ENCODE data around the gene PLK3. TPM values are rescaled to one million over a fixed set of nuclear protein-coding genes. Genes with fewer than 3 reads are reported as not detected.

PLK3 gene
- total RNA-seq, 1 donor = 33.7 TPM

GRCh38 chr1:44784094-44785028 is 15.8 kb upstream of the PLK3 start:
- peak; percentile 12 for TF ChIP-seq CTCF (IDR thresholded peaks at IDR 0.05; ENCODE audit: extremely low read depth, low read depth, low read length)
- peaks cover 18% of the 10 kb centered on the region for H3K4me1 ChIP-seq (ENCODE audit: insufficient read depth, low read length)
- H3K4me3 ChIP-seq (ENCODE audit: insufficient read depth, low read length) = peak overlapping the region; percentile 65
- H3K79me2 ChIP-seq (ENCODE audit: insufficient read depth, low read length) = no peaks in the 10 kb centered on the region
- H3K36me3 ChIP-seq (ENCODE audit: insufficient read depth, low read length) = peaks cover 14% of the 10 kb centered on the region
- H3K27me3 ChIP-seq (ENCODE audit: insufficient read depth, low read length) = no peaks in the 10 kb centered on the region
- no peak overlapping the region for H3K27ac ChIP-seq (ENCODE audit: low read depth, low read length)
- peak overlapping the region; percentile 78 for H3K4me2 ChIP-seq (ENCODE audit: insufficient read depth, low read length)
- peak overlapping the region; percentile 76 for H2AFZ ChIP-seq (ENCODE audit: low read length)
- peak; percentile 89 for DNase-seq (ENCODE audit: insufficient read length, low spot score, missing footprints)
- H4K20me1 ChIP-seq (ENCODE audit: insufficient read depth, low read length) = no peaks in the 10 kb centered on the region
- H3K9me3 ChIP-seq (ENCODE audit: low read depth, low read length) = no peaks in the 10 kb centered on the region

- Histone ChIP-seq H3K36me3 (ENCODE audit: insufficient read depth, low read length) (peaks cover 8% of the 10 kb centered on the region), H3K27me3 (ENCODE audit: insufficient read depth, low read length) (no peaks in the 10 kb centered on the region), H3K4me1 (ENCODE audit: insufficient read depth, low read length) (peaks cover 18% of the 10 kb centered on the region), H3K4me3 (ENCODE audit: insufficient read depth, low read length) (no peak overlapping the region), H2AFZ (ENCODE audit: low read length) (no peak overlapping the region), H3K79me2 (ENCODE audit: insufficient read depth, low read length) (no peaks in the 10 kb centered on the region), H3K9me3 (ENCODE audit: low read depth, low read length) (no peaks in the 10 kb centered on the region), H4K20me1 (ENCODE audit: insufficient read depth, low read length) (no peaks in the 10 kb centered on the region), H3K27ac (ENCODE audit: low read depth, low read length) (no peak overlapping the region), H3K4me2 (ENCODE audit: insufficient read depth, low read length) (peak overlapping the region; percentile 78)
- DNase-seq (ENCODE audit: insufficient read length, low spot score, missing footprints) = no peak
- no peak for TF ChIP-seq CTCF (IDR thresholded peaks at IDR 0.05; ENCODE audit: extremely low read depth, low read depth, low read length)
Measured at GRCh38 chr1:44785029-44785380, 15.2 kb upstream of the PLK3 start.

GRCh38 chr1:44785501-44786137 is 14.6 kb upstream of the PLK3 start:
- Histone ChIP-seq H3K27ac (ENCODE audit: low read depth, low read length) (no peak overlapping the region), H2AFZ (ENCODE audit: low read length) (no peak overlapping the region), H3K36me3 (ENCODE audit: insufficient read depth, low read length) (peaks cover 3% of the 10 kb centered on the region), H3K27me3 (ENCODE audit: insufficient read depth, low read length) (no peaks in the 10 kb centered on the region), H3K79me2 (ENCODE audit: insufficient read depth, low read length) (no peaks in the 10 kb centered on the region), H4K20me1 (ENCODE audit: insufficient read depth, low read length) (no peaks in the 10 kb centered on the region), H3K4me3 (ENCODE audit: insufficient read depth, low read length) (peak overlapping the region; percentile 69), H3K4me1 (ENCODE audit: insufficient read depth, low read length) (peaks cover 18% of the 10 kb centered on the region), H3K9me3 (ENCODE audit: low read depth, low read length) (no peaks in the 10 kb centered on the region), H3K4me2 (ENCODE audit: insufficient read depth, low read length) (peak overlapping the region; percentile 87)
- DNase-seq (ENCODE audit: insufficient read length, low spot score, missing footprints) = no peak
- no peak for TF ChIP-seq CTCF (IDR thresholded peaks at IDR 0.05; ENCODE audit: extremely low read depth, low read depth, low read length)
